GM19023 (cell line): Measurements from ENCODE around the gene FABP1.

Source experiments
- ATAC-seq: cut with Tn5 transposase; IDR thresholded peaks from one replicate; pipeline ENCODE4 v1.9.1; 2021; ENCODE audit warnings: mild to moderate bottlenecking, moderate library complexity; ENCODE audit not compliant: unreplicated experiment

Gene FABP1

GRCh38 chr2:88127888-88128653, at the start of gene FABP1:
FABP1 (minus strand) TSS chr2:88128062; CDS start chr2:88128017, 45 bp downstream.
- ATAC-seq: no peak

GRCh38 chr2:88177556-88177955, 49.7 kb upstream of the FABP1 start:
- ATAC-seq: no peak

- ATAC-seq: no peak
Observed at GRCh38 chr2:88176352-88176984, 48.6 kb upstream of the FABP1 start.

GRCh38 chr2:88172882-88173281, 45.0 kb upstream of the FABP1 start:
- no peak for ATAC-seq

- ATAC-seq: no peak
Observed at GRCh38 chr2:88171966-88172365, 44.1 kb upstream of the FABP1 start.

- no peak for ATAC-seq
Observed at GRCh38 chr2:88170472-88170892, 42.6 kb upstream of the FABP1 start.

GRCh38 chr2:88168386-88168785, 40.5 kb upstream of the FABP1 start:
- no peak for ATAC-seq

GRCh38 chr2:88167740-88168139, 39.9 kb upstream of the FABP1 start:
- no peak for ATAC-seq

- ATAC-seq: no peak
Observed at GRCh38 chr2:88165332-88166003, 37.6 kb upstream of the FABP1 start.

GRCh38 chr2:88161446-88162244, 33.8 kb upstream of the FABP1 start:
- ATAC-seq: no peak

GRCh38 chr2:88160517-88160916, 32.7 kb upstream of the FABP1 start:
- no peak for ATAC-seq

GRCh38 chr2:88159955-88160415, 32.1 kb upstream of the FABP1 start:
- ATAC-seq: no peak

- ATAC-seq: no peak
Observed at GRCh38 chr2:88159481-88159880, 31.6 kb upstream of the FABP1 start.

- ATAC-seq: no peak
Observed at GRCh38 chr2:88148929-88149438, 21.1 kb upstream of the FABP1 start.

GRCh38 chr2:88147145-88147544, 19.3 kb upstream of the FABP1 start:
- no peak for ATAC-seq

GRCh38 chr2:88146590-88146989, 18.7 kb upstream of the FABP1 start:
- ATAC-seq: no peak

- ATAC-seq: no peak
Observed at GRCh38 chr2:88144914-88145497, 17.1 kb upstream of the FABP1 start.

GRCh38 chr2:88144271-88144670, 16.4 kb upstream of the FABP1 start:
- no peak for ATAC-seq

GRCh38 chr2:88141952-88142351, 14.1 kb upstream of the FABP1 start:
- ATAC-seq: no peak

- ATAC-seq: no peak
Observed at GRCh38 chr2:88139804-88140203, 11.9 kb upstream of the FABP1 start.
